K562 (cell line): Measurements from ENCODE around the gene OPRL1. TPM values are rescaled to one million over a fixed set of nuclear protein-coding genes. Genes with fewer than 3 reads are reported as not detected.

Source experiments
- ATF1 ChIP-seq, 2 experiments: fragments of 450-650 bp in 1 of 2; IDR thresholded peaks; 2 replicates each; pipeline ENCODE4 v1.6.1; 2016; ENCODE audit warnings: missing compliant biosample characterization in 1 of 2, missing genetic modification characterization in 1 of 2
- BMI1 ChIP-seq: fragments of 150-350 bp; IDR thresholded peaks from 2 replicates; pipeline ENCODE4 v1.6.1; 2014; ENCODE audit warnings: low read length
- FOXP1 ChIP-seq: sonication (generic); formaldehyde crosslinking; IDR thresholded peaks from 2 replicates; pipeline ENCODE4 v1.8.0; 2022; ENCODE audit warnings: mild to moderate bottlenecking, missing genetic modification reagents
- IRF2 ChIP-seq: sonication (generic); formaldehyde crosslinking; IDR thresholded peaks from 2 replicates; pipeline ENCODE4 v1.8.1; 2022; ENCODE audit warnings: mild to moderate bottlenecking, missing genetic modification reagents
- PCBP2 ChIP-seq: fragments of 200-400 bp; formaldehyde crosslinking; IDR thresholded peaks from 2 replicates; pipeline ENCODE4 v1.6.1; 2018; ENCODE audit warnings: low read length, low read depth, mild to moderate bottlenecking, moderate library complexity; ENCODE audit not compliant: poor library complexity, severe bottlenecking
- PTTG1 ChIP-seq: fragments of 450-650 bp; IDR thresholded peaks from 2 replicates; pipeline ENCODE4 v1.6.1; 2016; ENCODE audit warnings: low read depth, mild to moderate bottlenecking, missing genetic modification characterization, missing compliant biosample characterization
- ZNF764 ChIP-seq: fragments of 250-450 bp; sonication (Bioruptor Pico); IDR thresholded peaks from 2 replicates; pipeline ENCODE4 v1.4.0; 2020; ENCODE audit warnings: low read depth, mild to moderate bottlenecking, moderate library complexity
- polyA plus RNA-seq, 8 experiments: library from polyadenylated mRNA; depleted of rRNA in 4 of 8; stranded (reverse) in 5 of 8; unstranded in 3 of 8; fragments of >200 nt; fragmentation: Nextera tagmentation in 2 of 8; fragmentation: Illumina TruSeq in 1 of 8; extraction: Ambion mirVana in 2 of 8; extraction: Trizol in 1 of 8; gene quantifications; 2 replicates each; pipeline versions ENCODE4 v1.2.1 to v1.2.3, GENCODE V29; 2011 to 2014; ENCODE audit warnings: inconsistent platforms in 1 of 8, missing spikeins in 1 of 8
- total RNA-seq, 7 experiments: library from RNA; depleted of rRNA in 6 of 7; stranded (reverse); fragments of >200 nt in 6 of 7; fragmentation: Illumina TruSeq in 2 of 7; extraction: Trizol in 2 of 7; gene quantifications; 2 replicates each; pipeline versions ENCODE4 v1.2.1 to v1.2.3, GENCODE V29; 2011 to 2021; ENCODE audit warnings: low replicate concordance in 1 of 7
- TF ChIP-seq, protein P1 (sequence below), 3 experiments: IDR thresholded peaks in 2 of 3; conservative IDR thresholded peaks in 1 of 3; 2 replicates each; pipeline ENCODE4 v1.5.1; 2011 to 2012; ENCODE audit warnings: low read length in 3 of 3, mild to moderate bottlenecking in 3 of 3, control low read depth in 2 of 3, improper control_type of control experiment in 1 of 3, inconsistent platforms in 1 of 3, low read depth in 1 of 3, mixed read lengths in 1 of 3, moderate library complexity in 1 of 3; ENCODE audit not compliant: insufficient read depth in 2 of 3
- TF ChIP-seq, protein P2 (sequence below): fragments of 450-650 bp; IDR thresholded peaks from 2 replicates; pipeline ENCODE4 v1.6.1; 2017; ENCODE audit warnings: antibody characterized with exemption, mild to moderate bottlenecking
- TF ChIP-seq, protein P3 (sequence below), 3 experiments: fragments of 200-800 bp in 1 of 3; fragments of 250-450 bp in 1 of 3; fragments of 450-650 bp in 1 of 3; sonication (Bioruptor Pico) in 1 of 3; sonication (Bioruptor generic) in 1 of 3; formaldehyde crosslinking in 1 of 3; IDR thresholded peaks; 2 replicates each; pipeline versions ENCODE4 v1.6.1 to v1.8.0; 2016 to 2022; ENCODE audit warnings: mild to moderate bottlenecking in 2 of 3, missing genetic modification characterization in 2 of 3, missing compliant biosample characterization in 1 of 3, moderate library complexity in 1 of 3

The OPRL1 gene
- total and polyA plus RNA-seq, 9 of the 15 experiments (the other 6 are each of a cell fraction or from before 2014, with no cell fraction given): 0.06 to 0.33 (median 0.11) TPM; not detected in 2

DNA sequence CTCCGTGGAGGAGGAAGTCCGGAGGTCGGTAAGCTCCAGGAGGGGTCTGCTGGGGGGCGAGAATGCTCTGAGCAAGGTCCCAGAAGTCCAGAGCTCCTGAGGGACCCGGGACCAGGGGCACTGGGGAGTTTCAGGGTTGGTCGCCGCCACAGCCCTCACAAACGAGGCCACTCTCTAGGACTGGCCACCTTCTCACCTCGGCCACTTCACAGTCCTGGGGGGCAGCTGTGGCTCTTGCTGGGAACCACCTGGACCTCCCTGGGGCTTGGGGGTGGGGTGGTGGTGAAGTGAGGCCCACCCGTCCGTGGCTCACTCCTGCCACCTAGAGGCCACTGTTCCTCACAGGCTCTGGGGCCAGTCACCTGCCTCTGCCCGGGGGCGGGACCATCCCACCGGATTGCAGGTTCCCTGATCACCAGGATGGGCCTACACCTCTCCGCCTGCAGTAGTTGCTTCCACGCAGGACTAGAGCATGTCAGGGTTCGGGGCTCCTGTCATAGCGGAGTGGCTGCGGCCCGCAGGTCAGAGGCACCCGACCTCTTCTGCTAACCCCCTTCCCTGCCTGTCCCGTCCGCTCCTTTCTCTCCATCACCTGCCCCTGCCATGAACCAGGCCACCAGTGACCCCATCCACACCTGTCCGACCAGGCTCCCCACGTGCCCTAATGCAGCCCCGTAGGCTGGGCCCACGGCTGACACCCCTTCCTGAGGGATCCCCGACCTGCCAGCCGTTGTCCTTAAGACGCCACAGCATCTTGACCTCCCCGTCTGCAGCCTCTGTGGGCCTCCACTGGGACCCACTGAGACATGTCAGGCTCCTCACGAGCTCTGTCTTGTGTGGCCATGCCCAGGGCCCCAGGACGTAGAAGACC is 22.0 kb upstream of the OPRL1 start (continued):
- TF ChIP-seq FOXP1 (CRISPR knock-in tag): no peak
- TF ChIP-seq, protein P1, sequence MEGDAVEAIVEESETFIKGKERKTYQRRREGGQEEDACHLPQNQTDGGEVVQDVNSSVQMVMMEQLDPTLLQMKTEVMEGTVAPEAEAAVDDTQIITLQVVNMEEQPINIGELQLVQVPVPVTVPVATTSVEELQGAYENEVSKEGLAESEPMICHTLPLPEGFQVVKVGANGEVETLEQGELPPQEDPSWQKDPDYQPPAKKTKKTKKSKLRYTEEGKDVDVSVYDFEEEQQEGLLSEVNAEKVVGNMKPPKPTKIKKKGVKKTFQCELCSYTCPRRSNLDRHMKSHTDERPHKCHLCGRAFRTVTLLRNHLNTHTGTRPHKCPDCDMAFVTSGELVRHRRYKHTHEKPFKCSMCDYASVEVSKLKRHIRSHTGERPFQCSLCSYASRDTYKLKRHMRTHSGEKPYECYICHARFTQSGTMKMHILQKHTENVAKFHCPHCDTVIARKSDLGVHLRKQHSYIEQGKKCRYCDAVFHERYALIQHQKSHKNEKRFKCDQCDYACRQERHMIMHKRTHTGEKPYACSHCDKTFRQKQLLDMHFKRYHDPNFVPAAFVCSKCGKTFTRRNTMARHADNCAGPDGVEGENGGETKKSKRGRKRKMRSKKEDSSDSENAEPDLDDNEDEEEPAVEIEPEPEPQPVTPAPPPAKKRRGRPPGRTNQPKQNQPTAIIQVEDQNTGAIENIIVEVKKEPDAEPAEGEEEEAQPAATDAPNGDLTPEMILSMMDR (IDR thresholded peaks at IDR 0.05 in 2 of 3, conservative IDR thresholded peaks at IDR 0.05 in 1 of 3; ENCODE audit: insufficient read depth in 2 of 3, low read depth in 1 of 3, low read length in 3 of 3): peak; percentile 90 to 91 (median 91)
- TF ChIP-seq BMI1: no peak
- TF ChIP-seq IRF2 (CRISPR knock-in tag): no peak
- TF ChIP-seq PCBP2: no peak
- TF ChIP-seq, protein P2, sequence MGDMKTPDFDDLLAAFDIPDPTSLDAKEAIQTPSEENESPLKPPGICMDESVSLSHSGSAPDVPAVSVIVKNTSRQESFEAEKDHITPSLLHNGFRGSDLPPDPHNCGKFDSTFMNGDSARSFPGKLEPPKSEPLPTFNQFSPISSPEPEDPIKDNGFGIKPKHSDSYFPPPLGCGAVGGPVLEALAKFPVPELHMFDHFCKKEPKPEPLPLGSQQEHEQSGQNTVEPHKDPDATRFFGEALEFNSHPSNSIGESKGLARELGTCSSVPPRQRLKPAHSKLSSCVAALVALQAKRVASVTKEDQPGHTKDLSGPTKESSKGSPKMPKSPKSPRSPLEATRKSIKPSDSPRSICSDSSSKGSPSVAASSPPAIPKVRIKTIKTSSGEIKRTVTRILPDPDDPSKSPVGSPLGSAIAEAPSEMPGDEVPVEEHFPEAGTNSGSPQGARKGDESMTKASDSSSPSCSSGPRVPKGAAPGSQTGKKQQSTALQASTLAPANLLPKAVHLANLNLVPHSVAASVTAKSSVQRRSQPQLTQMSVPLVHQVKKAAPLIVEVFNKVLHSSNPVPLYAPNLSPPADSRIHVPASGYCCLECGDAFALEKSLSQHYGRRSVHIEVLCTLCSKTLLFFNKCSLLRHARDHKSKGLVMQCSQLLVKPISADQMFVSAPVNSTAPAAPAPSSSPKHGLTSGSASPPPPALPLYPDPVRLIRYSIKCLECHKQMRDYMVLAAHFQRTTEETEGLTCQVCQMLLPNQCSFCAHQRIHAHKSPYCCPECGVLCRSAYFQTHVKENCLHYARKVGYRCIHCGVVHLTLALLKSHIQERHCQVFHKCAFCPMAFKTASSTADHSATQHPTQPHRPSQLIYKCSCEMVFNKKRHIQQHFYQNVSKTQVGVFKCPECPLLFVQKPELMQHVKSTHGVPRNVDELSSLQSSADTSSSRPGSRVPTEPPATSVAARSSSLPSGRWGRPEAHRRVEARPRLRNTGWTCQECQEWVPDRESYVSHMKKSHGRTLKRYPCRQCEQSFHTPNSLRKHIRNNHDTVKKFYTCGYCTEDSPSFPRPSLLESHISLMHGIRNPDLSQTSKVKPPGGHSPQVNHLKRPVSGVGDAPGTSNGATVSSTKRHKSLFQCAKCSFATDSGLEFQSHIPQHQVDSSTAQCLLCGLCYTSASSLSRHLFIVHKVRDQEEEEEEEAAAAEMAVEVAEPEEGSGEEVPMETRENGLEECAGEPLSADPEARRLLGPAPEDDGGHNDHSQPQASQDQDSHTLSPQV: no peak
- TF ChIP-seq ATF1 (CRISPR knock-in tag; IDR thresholded peaks at IDR 0.05): no peak
- no peak for TF ChIP-seq ATF1 (tag; IDR thresholded peaks at IDR 0.05)
- TF ChIP-seq, protein P3, sequence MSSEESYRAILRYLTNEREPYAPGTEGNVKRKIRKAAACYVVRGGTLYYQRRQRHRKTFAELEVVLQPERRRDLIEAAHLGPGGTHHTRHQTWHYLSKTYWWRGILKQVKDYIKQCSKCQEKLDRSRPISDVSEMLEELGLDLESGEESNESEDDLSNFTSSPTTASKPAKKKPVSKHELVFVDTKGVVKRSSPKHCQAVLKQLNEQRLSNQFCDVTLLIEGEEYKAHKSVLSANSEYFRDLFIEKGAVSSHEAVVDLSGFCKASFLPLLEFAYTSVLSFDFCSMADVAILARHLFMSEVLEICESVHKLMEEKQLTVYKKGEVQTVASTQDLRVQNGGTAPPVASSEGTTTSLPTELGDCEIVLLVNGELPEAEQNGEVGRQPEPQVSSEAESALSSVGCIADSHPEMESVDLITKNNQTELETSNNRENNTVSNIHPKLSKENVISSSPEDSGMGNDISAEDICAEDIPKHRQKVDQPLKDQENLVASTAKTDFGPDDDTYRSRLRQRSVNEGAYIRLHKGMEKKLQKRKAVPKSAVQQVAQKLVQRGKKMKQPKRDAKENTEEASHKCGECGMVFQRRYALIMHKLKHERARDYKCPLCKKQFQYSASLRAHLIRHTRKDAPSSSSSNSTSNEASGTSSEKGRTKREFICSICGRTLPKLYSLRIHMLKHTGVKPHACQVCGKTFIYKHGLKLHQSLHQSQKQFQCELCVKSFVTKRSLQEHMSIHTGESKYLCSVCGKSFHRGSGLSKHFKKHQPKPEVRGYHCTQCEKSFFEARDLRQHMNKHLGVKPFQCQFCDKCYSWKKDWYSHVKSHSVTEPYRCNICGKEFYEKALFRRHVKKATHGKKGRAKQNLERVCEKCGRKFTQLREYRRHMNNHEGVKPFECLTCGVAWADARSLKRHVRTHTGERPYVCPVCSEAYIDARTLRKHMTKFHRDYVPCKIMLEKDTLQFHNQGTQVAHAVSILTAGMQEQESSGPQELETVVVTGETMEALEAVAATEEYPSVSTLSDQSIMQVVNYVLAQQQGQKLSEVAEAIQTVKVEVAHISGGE (CRISPR knock-in tag; IDR thresholded peaks at IDR 0.05): no peak
- no peak for TF ChIP-seq PTTG1
- TF ChIP-seq ZNF764 (CRISPR knock-in tag): no peak
